Gastrocnemius medialis (tissue), 4 donors: ENCODE data around the gene SCYGR6. TPM values are rescaled to one million over a fixed set of nuclear protein-coding genes. Genes with fewer than 3 reads are reported as not detected.
"Not testable (repeated sequence)": the region's sequence is repeated elsewhere in the genome, so short reads cannot be mapped to it uniquely, and the experiment has no call there.

Experiments
- ATAC-seq, 2 donors: fragments of 150-250 bp; one replicate each; pipeline ENCODE4 v1.9.1; 2016
- DNase-seq, 2 donors: peaks; one replicate each; pipeline ENCODE4 v3.0.0-alpha.2; 2019
- H3K27ac ChIP-seq, 4 donors: fragments of 200-600 bp; sonication (generic); 1 replicate in 1 of 4; 2 replicates in 3 of 4; pipeline ENCODE4 v1.5.1; 2016 to 2018; ENCODE audit warnings: mild to moderate bottlenecking in 2 of 4, moderate library complexity in 1 of 4
- H3K27me3 ChIP-seq, 3 donors: fragments of 200-600 bp; sonication (generic) in 2 of 3; 1 replicate in 1 of 3; 2 replicates in 2 of 3; pipeline versions ENCODE4 v1.5.1 to v1.6.0; 2016 to 2019; ENCODE audit warnings: mild to moderate bottlenecking in 1 of 3, moderate library complexity in 1 of 3
- H3K36me3 ChIP-seq, 2 donors: fragments of 200-600 bp; sonication (generic) in 1 of 2; one replicate each; pipeline ENCODE4 v1.5.1; 2017 to 2018
- H3K4me1 ChIP-seq, 2 donors: fragments of 200-600 bp; sonication (generic) in 1 of 2; one replicate each; pipeline ENCODE4 v1.5.1; 2016 to 2017; ENCODE audit warnings: mild to moderate bottlenecking in 2 of 2
- H3K4me3 ChIP-seq, 4 donors: fragments of 200-600 bp; sonication (generic) in 3 of 4; 1 replicate in 1 of 4; 2 replicates in 3 of 4; pipeline ENCODE4 v1.5.1; 2016 to 2019; ENCODE audit warnings: mild to moderate bottlenecking in 2 of 4
- H3K9me3 ChIP-seq, 3 donors: fragments of 200-600 bp; sonication (generic) in 2 of 3; 1 replicate in 1 of 3; 2 replicates in 2 of 3; pipeline ENCODE4 v1.5.1; 2016 to 2019
- CTCF ChIP-seq, 5 experiments: fragments of 450-650 bp in 3 of 5; fragments of 200-600 bp in 2 of 5; sonication (generic) in 2 of 5; IDR thresholded peaks in 4 of 5; conservative IDR thresholded peaks in 1 of 5; 1 replicate in 4 of 5; 2 replicates in 1 of 5; pipeline ENCODE4 v1.5.1; 2016 to 2019; ENCODE audit warnings: antibody characterized with exemption in 5 of 5, mild to moderate bottlenecking in 3 of 5, moderate library complexity in 3 of 5
- POLR2A ChIP-seq, 2 donors: fragments of 450-650 bp; IDR thresholded peaks; one replicate each; pipeline ENCODE4 v1.6.1; 2017; ENCODE audit warnings: antibody characterized with exemption in 2 of 2, mild to moderate bottlenecking in 2 of 2, moderate library complexity in 2 of 2
- in situ Hi-C, 4 donors: fragments of 200-750 bp; cut with MboI; loops; one replicate each; pipeline versions ENCODE4 v1.15.0 to v1.8.0; 2017; ENCODE audit warnings: low sequenced_read_pairs in 4 of 4
- intact Hi-C: fragments of 100-400 bp; cut with DNase I; formaldehyde crosslinking; loops from one replicate; pipeline ENCODE4 v1.15.1; 2023; ENCODE audit warnings: low total_unique reads
- total RNA-seq, 4 donors: library from RNA; depleted of rRNA; stranded (reverse); fragments of >200 nt; gene quantifications; one replicate each; pipeline versions ENCODE4 v1.1.0 to v1.2.3, GENCODE V29; 2016

Gene SCYGR6
- total RNA-seq, 4 donors from 2014 or later: not detected

- in situ Hi-C loops: no loop called here
- no peak overlapping the region for H3K4me3 ChIP-seq
- H3K27me3 ChIP-seq: no peaks in the 10 kb centered on the region
- DNase-seq (no peak), ATAC-seq (no peak)
- H3K36me3 ChIP-seq: no peaks in the 10 kb centered on the region
- intact Hi-C loops: no loop called here
- H3K4me1 ChIP-seq: no peaks in the 10 kb centered on the region
- no peak overlapping the region for H3K27ac ChIP-seq
- H3K9me3 ChIP-seq: no peaks in the 10 kb centered on the region
- TF ChIP-seq POLR2A (IDR thresholded peaks at IDR 0.05): no peak
- TF ChIP-seq CTCF (IDR thresholded peaks at IDR 0.05 in 4 of 5, conservative IDR thresholded peaks at IDR 0.05 in 1 of 5): no peak
These were observed 23.5 kb upstream of the SCYGR6 start for GRCh38 chr2:227748079-227748478.

GRCh38 chr2:227745594-227745993 is 21.0 kb upstream of the SCYGR6 start, which contains the start of gene SCYGR8:
Gene SCYGR8, plus strand, starts transcription at chr2:227745894. Its CDS starts 0 bp downstream, at chr2:227745894.
- in situ Hi-C loops: no loop called here
- no peak for TF ChIP-seq CTCF (IDR thresholded peaks at IDR 0.05 in 4 of 5, conservative IDR thresholded peaks at IDR 0.05 in 1 of 5)
- Histone ChIP-seq H3K27ac (no peak within 1 kb of the TSS), H3K36me3 (no peaks in the 10 kb centered on the region), H3K27me3 (no peaks in the 10 kb centered on the region), H3K4me1 (no peaks in the 10 kb centered on the region), H3K9me3 (no peaks in the 10 kb centered on the region), H3K4me3 (no peak within 1 kb of the TSS)
- ATAC-seq (no peak), DNase-seq (no peak)
- intact Hi-C loops: no loop called here

GRCh38 chr2:227740705-227741104 is 16.1 kb upstream of the SCYGR6 start:
- in situ Hi-C loops, H3K36me3 ChIP-seq, H3K27me3 ChIP-seq, ATAC-seq, DNase-seq, H3K4me3 ChIP-seq, H3K27ac ChIP-seq, intact Hi-C loops, H3K4me1 ChIP-seq, H3K9me3 ChIP-seq: not testable (repeated sequence)

GRCh38 chr2:227739351-227739750 is 14.8 kb upstream of the SCYGR6 start:
- DNase-seq (no peak), ATAC-seq (no peak)
- intact Hi-C loops: no loop called here
- H3K4me1 ChIP-seq: no peaks in the 10 kb centered on the region
- in situ Hi-C loops: no loop called here
- no peak overlapping the region for H3K4me3 ChIP-seq
- no peaks in the 10 kb centered on the region for H3K9me3 ChIP-seq
- no peak for TF ChIP-seq POLR2A (IDR thresholded peaks at IDR 0.05)
- TF ChIP-seq CTCF (IDR thresholded peaks at IDR 0.05 in 4 of 5, conservative IDR thresholded peaks at IDR 0.05 in 1 of 5): no peak
- H3K27me3 ChIP-seq: no peaks in the 10 kb centered on the region
- no peak overlapping the region for H3K27ac ChIP-seq
- H3K36me3 ChIP-seq: no peaks in the 10 kb centered on the region

- no peak for TF ChIP-seq CTCF (IDR thresholded peaks at IDR 0.05 in 4 of 5, conservative IDR thresholded peaks at IDR 0.05 in 1 of 5)
- no peak for TF ChIP-seq POLR2A (IDR thresholded peaks at IDR 0.05)
- DNase-seq: no peak
- intact Hi-C loops: no loop called here
- H3K27ac ChIP-seq: no peak within 1 kb of the TSS
- in situ Hi-C loops: no loop called here
- no peaks in the 10 kb centered on the region for H3K27me3 ChIP-seq
- no peaks in the 10 kb centered on the region for H3K4me1 ChIP-seq
- H3K9me3 ChIP-seq: no peaks in the 10 kb centered on the region
- no peak within 1 kb of the TSS for H3K4me3 ChIP-seq
- no peaks in the 10 kb centered on the region for H3K36me3 ChIP-seq
- no peak for ATAC-seq
These were observed 3.5 kb upstream of the SCYGR6 start, which contains the start of gene SCYGR7 for GRCh38 chr2:227728035-227728434. Gene SCYGR7, plus strand, starts transcription at chr2:227728335. Its CDS starts 0 bp downstream, at chr2:227728335.

GRCh38 chr2:227722821-227723220 is 1.7 kb downstream of the SCYGR6 start:
- H3K4me3 ChIP-seq, ATAC-seq, H3K36me3 ChIP-seq, intact Hi-C loops, in situ Hi-C loops, H3K27me3 ChIP-seq, DNase-seq, H3K27ac ChIP-seq, H3K9me3 ChIP-seq, H3K4me1 ChIP-seq: not testable (repeated sequence)
